ENCODE data around the gene CYP3A5.

- TF ChIP-seq, protein P1, sequence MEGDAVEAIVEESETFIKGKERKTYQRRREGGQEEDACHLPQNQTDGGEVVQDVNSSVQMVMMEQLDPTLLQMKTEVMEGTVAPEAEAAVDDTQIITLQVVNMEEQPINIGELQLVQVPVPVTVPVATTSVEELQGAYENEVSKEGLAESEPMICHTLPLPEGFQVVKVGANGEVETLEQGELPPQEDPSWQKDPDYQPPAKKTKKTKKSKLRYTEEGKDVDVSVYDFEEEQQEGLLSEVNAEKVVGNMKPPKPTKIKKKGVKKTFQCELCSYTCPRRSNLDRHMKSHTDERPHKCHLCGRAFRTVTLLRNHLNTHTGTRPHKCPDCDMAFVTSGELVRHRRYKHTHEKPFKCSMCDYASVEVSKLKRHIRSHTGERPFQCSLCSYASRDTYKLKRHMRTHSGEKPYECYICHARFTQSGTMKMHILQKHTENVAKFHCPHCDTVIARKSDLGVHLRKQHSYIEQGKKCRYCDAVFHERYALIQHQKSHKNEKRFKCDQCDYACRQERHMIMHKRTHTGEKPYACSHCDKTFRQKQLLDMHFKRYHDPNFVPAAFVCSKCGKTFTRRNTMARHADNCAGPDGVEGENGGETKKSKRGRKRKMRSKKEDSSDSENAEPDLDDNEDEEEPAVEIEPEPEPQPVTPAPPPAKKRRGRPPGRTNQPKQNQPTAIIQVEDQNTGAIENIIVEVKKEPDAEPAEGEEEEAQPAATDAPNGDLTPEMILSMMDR (IDR thresholded peaks at IDR 0.05; ENCODE audit: low read length), result no peak
- no peak for TF ChIP-seq EZH2phosphoT487 (IDR thresholded peaks at IDR 0.05; ENCODE audit: low read length)
- no peak for TF ChIP-seq EZH2 (optimal IDR thresholded peaks at IDR 0.05; ENCODE audit: low read depth, low read length)
These were observed 40.4 kb upstream of the CYP3A5 start for GRCh38 chr7:99719996-99720769.
